Epithelial cell of esophagus (primary cell): ENCODE data around the gene LPCAT3.

ENCODE experiments used
- DNase-seq: peaks from one replicate; pipeline ENCODE4 v3.0.0; 2010; ENCODE audit warnings: low read depth
- H3K4me3 ChIP-seq: 2 replicates; pipeline ENCODE4 v1.5.1; 2011; ENCODE audit warnings: mild to moderate bottlenecking, low read length, control low read depth
- TF ChIP-seq, protein P1 (sequence below): IDR thresholded peaks from 2 replicates; pipeline ENCODE4 v1.5.1; 2011; ENCODE audit warnings: low read depth, mild to moderate bottlenecking, low read length, control low read depth, inconsistent platforms; ENCODE audit not compliant: insufficient read depth; ENCODE audit errors: missing control alignments

The LPCAT3 gene, protein sequence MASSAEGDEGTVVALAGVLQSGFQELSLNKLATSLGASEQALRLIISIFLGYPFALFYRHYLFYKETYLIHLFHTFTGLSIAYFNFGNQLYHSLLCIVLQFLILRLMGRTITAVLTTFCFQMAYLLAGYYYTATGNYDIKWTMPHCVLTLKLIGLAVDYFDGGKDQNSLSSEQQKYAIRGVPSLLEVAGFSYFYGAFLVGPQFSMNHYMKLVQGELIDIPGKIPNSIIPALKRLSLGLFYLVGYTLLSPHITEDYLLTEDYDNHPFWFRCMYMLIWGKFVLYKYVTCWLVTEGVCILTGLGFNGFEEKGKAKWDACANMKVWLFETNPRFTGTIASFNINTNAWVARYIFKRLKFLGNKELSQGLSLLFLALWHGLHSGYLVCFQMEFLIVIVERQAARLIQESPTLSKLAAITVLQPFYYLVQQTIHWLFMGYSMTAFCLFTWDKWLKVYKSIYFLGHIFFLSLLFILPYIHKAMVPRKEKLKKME

DNA sequence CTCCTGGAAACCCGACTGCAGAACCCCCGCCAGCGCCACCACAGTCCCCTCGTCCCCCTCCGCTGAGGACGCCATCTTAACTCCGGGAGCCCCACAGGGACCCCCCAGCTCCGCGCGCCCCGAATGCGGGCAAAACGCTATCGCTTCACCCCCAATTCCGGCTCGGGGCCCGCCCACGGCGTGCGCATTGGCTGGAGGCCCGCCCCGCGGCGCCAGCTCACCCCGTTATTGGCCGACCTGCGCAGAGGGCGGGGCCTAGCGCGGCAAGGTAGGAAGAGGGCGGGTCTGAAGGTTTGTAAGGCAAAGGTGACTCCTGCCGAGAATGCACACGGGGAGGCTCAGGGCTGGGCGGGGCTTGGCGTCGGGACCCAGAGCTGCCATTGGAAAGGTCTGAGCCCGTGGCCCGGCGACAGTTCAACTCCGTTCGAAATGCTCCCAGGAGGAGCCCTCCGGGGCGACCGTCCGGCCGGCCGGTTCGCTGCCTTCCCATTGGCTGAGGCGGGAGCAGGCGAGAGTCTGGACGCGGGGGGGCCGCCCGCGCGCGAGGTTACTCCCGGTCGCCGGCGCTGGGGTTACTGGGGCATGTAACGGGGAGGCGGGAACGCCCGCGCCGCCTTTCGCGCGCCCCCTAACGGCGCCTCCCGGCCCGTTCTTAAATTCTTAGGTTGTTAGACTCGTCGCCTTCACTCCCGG lies at the start of gene LPCAT3:
Gene LPCAT3, minus strand, starts transcription at position 127 of the 693 bp plus-strand sequence. Its CDS starts 52 bp downstream, at position 75.
- TF ChIP-seq, protein P1, sequence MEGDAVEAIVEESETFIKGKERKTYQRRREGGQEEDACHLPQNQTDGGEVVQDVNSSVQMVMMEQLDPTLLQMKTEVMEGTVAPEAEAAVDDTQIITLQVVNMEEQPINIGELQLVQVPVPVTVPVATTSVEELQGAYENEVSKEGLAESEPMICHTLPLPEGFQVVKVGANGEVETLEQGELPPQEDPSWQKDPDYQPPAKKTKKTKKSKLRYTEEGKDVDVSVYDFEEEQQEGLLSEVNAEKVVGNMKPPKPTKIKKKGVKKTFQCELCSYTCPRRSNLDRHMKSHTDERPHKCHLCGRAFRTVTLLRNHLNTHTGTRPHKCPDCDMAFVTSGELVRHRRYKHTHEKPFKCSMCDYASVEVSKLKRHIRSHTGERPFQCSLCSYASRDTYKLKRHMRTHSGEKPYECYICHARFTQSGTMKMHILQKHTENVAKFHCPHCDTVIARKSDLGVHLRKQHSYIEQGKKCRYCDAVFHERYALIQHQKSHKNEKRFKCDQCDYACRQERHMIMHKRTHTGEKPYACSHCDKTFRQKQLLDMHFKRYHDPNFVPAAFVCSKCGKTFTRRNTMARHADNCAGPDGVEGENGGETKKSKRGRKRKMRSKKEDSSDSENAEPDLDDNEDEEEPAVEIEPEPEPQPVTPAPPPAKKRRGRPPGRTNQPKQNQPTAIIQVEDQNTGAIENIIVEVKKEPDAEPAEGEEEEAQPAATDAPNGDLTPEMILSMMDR, result peak; percentile 71
- DNase-seq, result peak; percentile 98
- peak within 1 kb of the TSS; percentile 91 for H3K4me3 ChIP-seq

DNA sequence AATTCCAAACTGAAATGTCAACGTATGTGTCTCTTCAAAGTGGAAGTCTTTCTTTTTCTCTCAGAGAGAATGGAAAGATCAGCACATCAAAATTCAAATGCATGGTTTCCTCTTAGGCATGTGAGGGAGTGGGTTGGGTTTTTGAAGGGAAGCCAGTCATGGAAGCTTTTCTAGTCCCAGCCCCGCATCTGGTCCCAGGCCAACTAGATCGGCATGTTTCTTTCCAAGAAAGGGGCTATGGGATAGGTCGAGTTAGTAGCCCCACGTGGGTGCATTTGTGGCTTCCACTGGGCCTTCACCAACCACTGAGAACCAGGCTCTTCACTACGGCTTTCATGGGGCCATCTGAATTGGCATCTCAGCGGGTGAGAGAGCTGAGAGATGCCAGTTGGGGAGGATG lies 48.8 kb upstream of the LPCAT3 start:
- TF ChIP-seq, protein P1, result no peak
- H3K4me3 ChIP-seq, result no peak overlapping the region
- DNase-seq, result no peak

DNA sequence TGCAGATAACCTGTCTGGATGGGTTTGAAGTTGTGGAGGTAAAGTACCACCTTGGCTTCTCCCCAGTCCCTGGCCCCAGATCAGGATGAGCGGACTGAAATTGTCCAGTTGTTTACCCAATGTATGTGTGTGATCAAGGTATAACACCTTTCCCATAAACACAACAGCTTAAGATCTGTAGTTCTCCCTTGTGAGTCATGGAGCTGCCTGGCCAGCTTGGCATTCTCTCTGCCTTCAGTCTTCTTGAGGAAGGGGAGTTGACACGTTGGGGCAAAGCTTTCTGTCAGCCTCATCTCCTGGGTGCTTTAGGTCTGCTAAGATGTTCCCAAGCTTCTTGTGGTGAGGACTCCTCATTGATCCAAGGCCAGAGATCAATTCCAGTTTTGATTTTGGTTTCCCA lies 48.3 kb upstream of the LPCAT3 start:
- DNase-seq, result peak; percentile 76
- TF ChIP-seq, protein P1, result no peak

DNA sequence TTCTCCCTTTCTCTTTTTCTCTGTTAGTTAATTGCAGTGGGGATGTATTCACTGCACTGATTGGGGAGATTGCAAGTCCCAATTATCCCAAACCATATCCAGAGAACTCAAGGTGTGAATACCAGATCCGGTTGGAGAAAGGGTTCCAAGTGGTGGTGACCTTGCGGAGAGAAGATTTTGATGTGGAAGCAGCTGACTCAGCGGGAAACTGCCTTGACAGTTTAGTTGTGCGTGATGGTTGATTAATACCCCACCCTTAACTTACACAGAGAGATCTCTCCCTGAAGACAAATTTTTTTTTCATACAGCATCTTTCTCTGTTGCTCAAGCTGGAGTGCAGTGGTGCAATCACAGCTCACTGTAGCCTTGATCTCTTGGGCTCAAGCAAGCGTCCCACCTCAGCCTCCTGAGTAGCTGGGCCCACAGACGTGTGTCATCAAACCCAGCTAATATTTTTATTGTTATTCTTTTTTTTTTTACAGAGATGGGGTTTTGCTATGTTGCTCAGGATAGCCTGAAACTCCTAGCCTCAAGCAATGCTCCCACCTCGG lies 46.9 kb upstream of the LPCAT3 start:
- no peak for DNase-seq
- TF ChIP-seq, protein P1, result no peak
- H3K4me3 ChIP-seq, result no peak overlapping the region

More for the DNA sequence above, 48.3 kb upstream of the LPCAT3 start:
- no peak overlapping the region for H3K4me3 ChIP-seq

DNA sequence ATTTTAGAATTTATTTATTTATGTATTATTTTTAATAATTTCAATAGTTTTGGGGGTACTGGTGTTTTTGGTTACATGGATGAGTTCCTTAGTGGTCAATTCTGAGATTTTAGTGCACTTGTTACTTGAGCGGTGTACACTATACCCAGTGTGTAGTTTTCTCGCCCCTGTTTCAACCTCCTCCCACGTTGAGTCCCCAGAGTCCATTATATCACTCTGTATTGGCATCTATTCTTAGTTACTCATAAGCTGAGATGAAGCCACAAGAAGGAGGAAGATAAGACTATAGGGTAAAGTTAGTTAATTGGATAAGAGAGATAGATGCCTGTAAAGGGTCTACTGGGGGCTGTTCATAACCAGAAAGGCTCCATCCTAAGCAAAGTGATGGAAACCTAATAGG lies 46.2 kb upstream of the LPCAT3 start:
- TF ChIP-seq, protein P1, result no peak
- no peak for DNase-seq

DNA sequence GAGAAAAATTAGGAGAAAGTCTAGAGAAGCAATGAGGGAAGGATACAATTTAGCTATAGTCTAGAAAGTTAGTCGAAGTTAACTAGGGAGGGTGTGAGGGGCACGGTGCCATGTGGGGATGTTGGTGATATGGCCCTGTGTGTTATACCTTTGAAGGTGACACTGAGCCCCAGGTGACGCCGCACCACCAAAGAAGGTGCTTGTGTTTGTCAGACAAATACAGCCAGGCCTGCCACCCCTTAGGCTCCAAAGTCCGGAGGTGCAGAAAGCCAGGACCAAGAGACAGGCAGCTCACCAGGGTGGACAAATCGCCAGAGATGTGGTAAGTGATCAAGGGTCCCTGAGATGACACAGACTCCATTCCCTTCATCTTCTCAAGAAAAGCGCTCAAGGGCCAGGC lies 43.3 kb upstream of the LPCAT3 start:
- DNase-seq, result no peak
- no peak overlapping the region for H3K4me3 ChIP-seq
- TF ChIP-seq, protein P1, result no peak

More for the DNA sequence above, 46.2 kb upstream of the LPCAT3 start:
- no peak overlapping the region for H3K4me3 ChIP-seq
